Fibroblast of lung (primary cell): ENCODE measurements around the gene CDK5RAP1. TPM values are rescaled to one million over a fixed set of nuclear protein-coding genes. Genes with fewer than 3 reads are reported as not detected.

Source experiments
- DNase-seq, 2 donors: peaks; one replicate each; pipeline versions ENCODE4 v3.0.0 to v3.0.0-alpha.2; 2010; ENCODE audit warnings: low read depth in 2 of 2
- H2AFZ ChIP-seq: 2 replicates; pipeline ENCODE4 v1.5.1; 2012; ENCODE audit warnings: low read length, control low read depth, inconsistent platforms
- H3K27ac ChIP-seq: 2 replicates; pipeline ENCODE4 v1.5.1; 2011; ENCODE audit warnings: low read length, control low read depth; ENCODE audit not compliant: insufficient read depth
- H3K27me3 ChIP-seq: 2 replicates; pipeline ENCODE4 v1.5.1; 2011; ENCODE audit warnings: mild to moderate bottlenecking, low read length; ENCODE audit not compliant: control insufficient read depth, insufficient read depth
- H3K36me3 ChIP-seq: 2 replicates; pipeline ENCODE4 v1.5.1; 2011; ENCODE audit warnings: low read length; ENCODE audit not compliant: control insufficient read depth, insufficient read depth
- H3K4me1 ChIP-seq: 2 replicates; pipeline ENCODE4 v1.5.1; 2011; ENCODE audit warnings: low read length; ENCODE audit not compliant: control insufficient read depth, insufficient read depth; ENCODE audit errors: extremely low read depth
- H3K4me2 ChIP-seq: 2 replicates; pipeline ENCODE4 v1.5.1; 2011; ENCODE audit warnings: low read length, control low read depth; ENCODE audit not compliant: insufficient read depth; ENCODE audit errors: extremely low read depth
- H3K4me3 ChIP-seq, 4 experiments: fragments of 200-600 bp in 1 of 4; sonication (generic) in 1 of 4; replicated peaks in 1 of 4; 2 replicates each; pipeline ENCODE4 v1.5.1; 2011 to 2016; ENCODE audit warnings: low read length in 4 of 4, low read depth in 3 of 4, mild to moderate bottlenecking in 3 of 4, control low read depth in 2 of 4, inconsistent platforms in 1 of 4, mixed read lengths in 1 of 4; ENCODE audit not compliant: insufficient read depth in 1 of 4; ENCODE audit errors: control extremely low read depth in 1 of 4
- H3K79me2 ChIP-seq: 2 replicates; pipeline ENCODE4 v1.5.1; 2012; ENCODE audit warnings: mild to moderate bottlenecking, low read length, inconsistent platforms; ENCODE audit not compliant: control insufficient read depth, insufficient read depth
- H3K9ac ChIP-seq: 2 replicates; pipeline ENCODE4 v1.5.1; 2011; ENCODE audit warnings: mild to moderate bottlenecking, low read length, control low read depth; ENCODE audit not compliant: insufficient read depth
- H3K9me3 ChIP-seq: 2 replicates; pipeline ENCODE4 v1.5.1; 2012; ENCODE audit warnings: low read depth, low read length; ENCODE audit not compliant: control insufficient read depth, insufficient read depth
- H4K20me1 ChIP-seq: 2 replicates; pipeline ENCODE4 v1.5.1; 2011; ENCODE audit warnings: low read length; ENCODE audit not compliant: control insufficient read depth, insufficient read depth; ENCODE audit errors: extremely low read depth
- EZH2 ChIP-seq: IDR thresholded peaks from 2 replicates; pipeline ENCODE4 v1.5.1; 2012; ENCODE audit warnings: low read length, control low read depth, mild to moderate bottlenecking; ENCODE audit errors: missing control alignments
- polyA plus RNA-seq, 2 donors: library from polyadenylated mRNA; depleted of rRNA in 1 of 2; stranded (reverse) in 1 of 2; unstranded in 1 of 2; fragments of >200 nt; gene quantifications; 2 replicates each; pipeline ENCODE4 v1.2.1, GENCODE V29; 2011 to 2012; ENCODE audit warnings: missing spikeins in 1 of 2
- total RNA-seq: library from RNA; depleted of rRNA; stranded (reverse); fragments of >200 nt; gene quantifications from 2 replicates; pipeline ENCODE4 v1.2.1, GENCODE V29; 2014
- TF ChIP-seq, protein P1 (sequence below), 2 donors: IDR thresholded peaks in 1 of 2; conservative IDR thresholded peaks in 1 of 2; 1 replicate in 1 of 2; 2 replicates in 1 of 2; pipeline ENCODE4 v1.5.1; 2011 to 2012; ENCODE audit warnings: low read length in 2 of 2, control low read depth in 1 of 2, inconsistent platforms in 1 of 2, low read depth in 1 of 2, mild to moderate bottlenecking in 1 of 2

The CDK5RAP1 gene
- total and polyA plus RNA-seq, 2 donors (not counting 1 experiment from before 2014, with no cell fraction given): 22.4 to 23.8 TPM

DNA sequence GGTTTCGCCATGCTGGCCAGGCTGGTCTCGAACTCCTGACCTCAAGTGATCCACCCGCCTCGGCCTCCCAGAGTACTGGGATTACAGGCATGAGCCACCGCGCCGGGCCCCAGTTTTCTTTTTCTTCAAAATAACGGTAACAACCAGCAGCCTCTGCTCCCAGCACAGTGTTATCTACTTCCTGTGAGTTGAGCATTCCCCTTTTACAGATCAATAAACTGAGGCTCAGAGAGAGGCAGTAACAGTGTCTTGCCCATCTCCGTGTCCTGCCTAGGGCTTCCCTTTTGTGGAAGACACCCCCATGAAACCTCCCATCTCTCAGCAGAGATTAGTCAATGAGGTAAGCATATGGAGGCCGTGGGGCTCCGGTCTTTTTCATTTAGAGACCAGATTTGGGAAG lies 88.7 kb downstream of the CDK5RAP1 start:
- no peaks in the 10 kb centered on the region for H3K79me2 ChIP-seq
- TF ChIP-seq, protein P1, sequence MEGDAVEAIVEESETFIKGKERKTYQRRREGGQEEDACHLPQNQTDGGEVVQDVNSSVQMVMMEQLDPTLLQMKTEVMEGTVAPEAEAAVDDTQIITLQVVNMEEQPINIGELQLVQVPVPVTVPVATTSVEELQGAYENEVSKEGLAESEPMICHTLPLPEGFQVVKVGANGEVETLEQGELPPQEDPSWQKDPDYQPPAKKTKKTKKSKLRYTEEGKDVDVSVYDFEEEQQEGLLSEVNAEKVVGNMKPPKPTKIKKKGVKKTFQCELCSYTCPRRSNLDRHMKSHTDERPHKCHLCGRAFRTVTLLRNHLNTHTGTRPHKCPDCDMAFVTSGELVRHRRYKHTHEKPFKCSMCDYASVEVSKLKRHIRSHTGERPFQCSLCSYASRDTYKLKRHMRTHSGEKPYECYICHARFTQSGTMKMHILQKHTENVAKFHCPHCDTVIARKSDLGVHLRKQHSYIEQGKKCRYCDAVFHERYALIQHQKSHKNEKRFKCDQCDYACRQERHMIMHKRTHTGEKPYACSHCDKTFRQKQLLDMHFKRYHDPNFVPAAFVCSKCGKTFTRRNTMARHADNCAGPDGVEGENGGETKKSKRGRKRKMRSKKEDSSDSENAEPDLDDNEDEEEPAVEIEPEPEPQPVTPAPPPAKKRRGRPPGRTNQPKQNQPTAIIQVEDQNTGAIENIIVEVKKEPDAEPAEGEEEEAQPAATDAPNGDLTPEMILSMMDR (conservative IDR thresholded peaks at IDR 0.05 in 1 of 2, IDR thresholded peaks at IDR 0.05 in 1 of 2; ENCODE audit: low read depth in 1 of 2, low read length in 2 of 2): no peak
- TF ChIP-seq EZH2: no peak

GRCh38 chr20:33311996-33312395 lies 89.3 kb downstream of the CDK5RAP1 start:
- Histone ChIP-seq H4K20me1 (no peaks in the 10 kb centered on the region), H3K4me3 (no peak overlapping the region), H3K9ac (no peak overlapping the region), H3K4me2 (no peak overlapping the region), H3K36me3 (no peaks in the 10 kb centered on the region), H3K4me1 (no peaks in the 10 kb centered on the region), H3K27ac (no peak overlapping the region), H3K9me3 (no peaks in the 10 kb centered on the region), H3K27me3 (peaks cover 3% of the 10 kb centered on the region), H2AFZ (no peak overlapping the region), H3K79me2 (no peaks in the 10 kb centered on the region)
- TF ChIP-seq, protein P1 (conservative IDR thresholded peaks at IDR 0.05 in 1 of 2, IDR thresholded peaks at IDR 0.05 in 1 of 2; ENCODE audit: low read depth in 1 of 2, low read length in 2 of 2): no peak
- TF ChIP-seq EZH2: no peak
- DNase-seq: no peak

More for the DNA sequence above, 88.7 kb downstream of the CDK5RAP1 start:
- H2AFZ ChIP-seq: no peak overlapping the region
- H3K9ac ChIP-seq: no peak overlapping the region
- no peak for DNase-seq
- no peak overlapping the region for H3K4me2 ChIP-seq
- no peaks in the 10 kb centered on the region for H3K9me3 ChIP-seq
- H3K27me3 ChIP-seq: peaks cover 3% of the 10 kb centered on the region
- no peaks in the 10 kb centered on the region for H3K4me1 ChIP-seq
- H3K36me3 ChIP-seq: no peaks in the 10 kb centered on the region
- H3K4me3 ChIP-seq: no peak overlapping the region
- H4K20me1 ChIP-seq: no peaks in the 10 kb centered on the region
- H3K27ac ChIP-seq: no peak overlapping the region

GRCh38 chr20:33311011-33311410 lies 90.3 kb downstream of the CDK5RAP1 start:
- Histone ChIP-seq H3K27ac (no peak overlapping the region), H3K9me3 (no peaks in the 10 kb centered on the region), H3K4me1 (no peaks in the 10 kb centered on the region), H3K79me2 (no peaks in the 10 kb centered on the region), H4K20me1 (no peaks in the 10 kb centered on the region), H2AFZ (no peak overlapping the region), H3K27me3 (peaks cover 3% of the 10 kb centered on the region), H3K36me3 (no peaks in the 10 kb centered on the region), H3K4me3 (no peak overlapping the region), H3K9ac (no peak overlapping the region), H3K4me2 (no peak overlapping the region)
- TF ChIP-seq EZH2: no peak
- DNase-seq: no peak
